CD14-positive monocyte (primary cell): ENCODE measurements around the gene IFITM10. TPM values are rescaled to one million over a fixed set of nuclear protein-coding genes. Genes with fewer than 3 reads are reported as not detected.

Experiments used
- DNase-seq, 3 donors: peaks; one replicate each; pipeline ENCODE4 v3.0.0-alpha.2; 2011 to 2022
- H2AFZ ChIP-seq: 2 replicates; pipeline ENCODE4 v1.6.0; 2012; ENCODE audit warnings: mild to moderate bottlenecking, low read depth, low read length, inconsistent platforms; ENCODE audit not compliant: insufficient read depth, poor library complexity, severe bottlenecking
- H3K27ac ChIP-seq, 2 donors: 1 replicate in 1 of 2; 2 replicates in 1 of 2; pipeline ENCODE4 v1.5.1; 2012 to 2013; ENCODE audit warnings: low read length in 2 of 2, control low read depth in 1 of 2, inconsistent platforms in 1 of 2, low read depth in 1 of 2, mild to moderate bottlenecking in 1 of 2
- H3K27me3 ChIP-seq, 2 donors: one replicate each; pipeline versions ENCODE4 v1.6.0 to v1.6.1; 2011 to 2013; ENCODE audit warnings: low read length in 2 of 2; ENCODE audit not compliant: control insufficient read depth in 2 of 2, insufficient read depth in 2 of 2
- H3K36me3 ChIP-seq, 2 donors: replicated peaks in 1 of 2; 1 replicate in 1 of 2; 2 replicates in 1 of 2; pipeline versions ENCODE4 v1.5.1 to v1.6.1; 2012 to 2013; ENCODE audit warnings: low read length in 2 of 2, control low read depth in 1 of 2, inconsistent platforms in 1 of 2, mild to moderate bottlenecking in 1 of 2; ENCODE audit not compliant: insufficient read depth in 2 of 2, control insufficient read depth in 1 of 2
- H3K4me1 ChIP-seq, 2 donors: 1 replicate in 1 of 2; 2 replicates in 1 of 2; pipeline versions ENCODE4 v1.5.1 to v1.6.1; 2012 to 2013; ENCODE audit warnings: low read length in 2 of 2, control low read depth in 1 of 2, inconsistent platforms in 1 of 2, mild to moderate bottlenecking in 1 of 2, moderate library complexity in 1 of 2; ENCODE audit not compliant: insufficient read depth in 2 of 2, control insufficient read depth in 1 of 2
- H3K4me2 ChIP-seq: replicated peaks from 2 replicates; pipeline ENCODE3; 2012; ENCODE audit warnings: low read length, moderate library complexity, mild to moderate bottlenecking; ENCODE audit not compliant: poor library complexity, severe bottlenecking; ENCODE audit errors: extremely low read depth
- H3K4me3 ChIP-seq, 3 experiments: fragments of 200-600 bp in 1 of 3; sonication (generic) in 1 of 3; replicated peaks in 1 of 3; 1 replicate in 2 of 3; 2 replicates in 1 of 3; pipeline ENCODE4 v1.5.1; 2011 to 2013; ENCODE audit warnings: low read length in 3 of 3, mild to moderate bottlenecking in 3 of 3, control low read depth in 2 of 3, low read depth in 2 of 3, inconsistent platforms in 1 of 3, moderate library complexity in 1 of 3
- H3K79me2 ChIP-seq: 2 replicates; pipeline ENCODE4 v1.6.0; 2012; ENCODE audit warnings: mild to moderate bottlenecking, control low read depth, inconsistent platforms, low read length, moderate library complexity; ENCODE audit not compliant: insufficient read depth
- H3K9ac ChIP-seq: 2 replicates; pipeline ENCODE4 v1.6.0; 2017; ENCODE audit warnings: low read length, mild to moderate bottlenecking; ENCODE audit not compliant: insufficient read depth, poor library complexity, severe bottlenecking
- H3K9me3 ChIP-seq, 2 donors: replicated peaks in 1 of 2; 1 replicate in 1 of 2; 2 replicates in 1 of 2; pipeline versions ENCODE4 v1.5.1 to v1.6.1; 2012 to 2013; ENCODE audit warnings: low read length in 2 of 2, control low read depth in 1 of 2; ENCODE audit not compliant: control insufficient read depth in 1 of 2, insufficient read depth in 1 of 2
- H4K20me1 ChIP-seq: 2 replicates; pipeline ENCODE4 v1.6.0; 2012; ENCODE audit warnings: mild to moderate bottlenecking, low read length, control low read depth, moderate library complexity; ENCODE audit not compliant: insufficient read depth
- H3K27ac Mint-ChIP-seq, 7 donors: one replicate each; pipeline ENCODE4 v1.8.0; 2020; ENCODE audit warnings: mild to moderate bottlenecking in 7 of 7, mixed read lengths in 7 of 7, moderate library complexity in 6 of 7, inconsistent platforms in 2 of 7
- H3K27me3 Mint-ChIP-seq, 3 donors: one replicate each; pipeline ENCODE4 v1.8.0; 2021 to 2022; ENCODE audit warnings: low read depth in 3 of 3, mild to moderate bottlenecking in 3 of 3, mixed read lengths in 3 of 3, moderate library complexity in 3 of 3, inconsistent platforms in 1 of 3
- H3K36me3 Mint-ChIP-seq, 2 donors: one replicate each; pipeline ENCODE4 v1.8.0; 2020; ENCODE audit warnings: mixed read lengths in 2 of 2, inconsistent platforms in 1 of 2, mild to moderate bottlenecking in 1 of 2
- H3K4me1 Mint-ChIP-seq: one replicate; pipeline ENCODE4 v1.8.0; 2020; ENCODE audit warnings: mild to moderate bottlenecking, mixed read lengths
- H3K4me3 Mint-ChIP-seq, 2 donors: one replicate each; pipeline ENCODE4 v1.8.0; 2020; ENCODE audit warnings: mild to moderate bottlenecking in 2 of 2, mixed read lengths in 2 of 2, moderate library complexity in 1 of 2
- H3K9me3 Mint-ChIP-seq, 7 donors: one replicate each; pipeline ENCODE4 v1.8.0; 2020 to 2022; ENCODE audit warnings: mixed read lengths in 7 of 7, mild to moderate bottlenecking in 6 of 7, moderate library complexity in 6 of 7, inconsistent platforms in 2 of 7
- CTCF ChIP-seq: fragments of 200-600 bp; IDR thresholded peaks from one replicate; pipeline ENCODE4 v1.8.0; 2022; ENCODE audit warnings: antibody characterized with exemption, mild to moderate bottlenecking
- WGBS: methylation state at CpG from one replicate; pipeline ENCODE4 v1.1.5; 2013; ENCODE audit warnings: missing lambda C conversion rate; ENCODE audit not compliant: insufficient coverage; 5-methylcytosine and 5-hydroxymethylcytosine counted together
- intact Hi-C, 2 donors: fragments of 100-400 bp; cut with micrococcal nuclease; formaldehyde crosslinking; loops; one replicate each; pipeline versions ENCODE4 v1.15.0 to v1.15.1; 2023
- polyA plus RNA-seq, 3 donors: library from polyadenylated mRNA; depleted of rRNA in 1 of 3; unstranded in 2 of 3; stranded (reverse) in 1 of 3; fragments of 300-500 nt in 2 of 3; fragments of >200 nt in 1 of 3; fragmentation: Illumina TruSeq in 2 of 3; gene quantifications; 1 replicate in 2 of 3; 2 replicates in 1 of 3; pipeline ENCODE4 v1.2.3, GENCODE V29; 2012 to 2021

IFITM10 gene
- polyA plus RNA-seq, 3 donors: 2.4 TPM; not detected in 2

- intact Hi-C loops: no loop called here
- no peaks in the 10 kb centered on the region for H3K27me3 ChIP-seq
- Mint-ChIP-seq H3K27me3 (peaks cover 0 to 3% (median 2%) of the 10 kb centered on the region in 3 donors), H3K27ac (peak overlapping the region; percentile 46 to 99 (median 82)), H3K4me1 (peaks cover 78% of the 10 kb centered on the region), H3K4me3 (peak overlapping the region in 1 of 2 donors; percentile 30), H3K9me3 (peaks cover 0 to 4% (median 2%) of the 10 kb centered on the region in 7 donors), H3K36me3 (peaks cover 4 to 7% of the 10 kb centered on the region in 2 donors)
- peak overlapping the region; percentile 88 to 94 for H3K27ac ChIP-seq
- no peaks in the 10 kb centered on the region for H3K9me3 ChIP-seq
- H3K4me2 ChIP-seq: peak overlapping the region; percentile 16
- H3K4me3 ChIP-seq: no peak overlapping the region
- no peak overlapping the region for H2AFZ ChIP-seq
- peak in 1 of 3 donors; percentile 19 for DNase-seq
- no peaks in the 10 kb centered on the region for H3K36me3 ChIP-seq
- H3K9ac ChIP-seq: no peak overlapping the region
- WGBS: 80% methylated on average over 4 of the region's 10 CpGs
- TF ChIP-seq CTCF: no peak
- no peaks in the 10 kb centered on the region for H4K20me1 ChIP-seq
- H3K4me1 ChIP-seq: peaks cover 78 to 84% of the 10 kb centered on the region in 2 donors
- no peaks in the 10 kb centered on the region for H3K79me2 ChIP-seq
Measured at GRCh38 chr11:1773131-1773993, 23.0 kb upstream of the IFITM10 start.

- H3K9me3 ChIP-seq: no peaks in the 10 kb centered on the region
- H3K27me3 ChIP-seq: no peaks in the 10 kb centered on the region
- H3K9ac ChIP-seq: peak overlapping the region; percentile 57
- Mint-ChIP-seq H3K36me3 (peaks cover 4% of the 10 kb centered on the region in 2 donors), H3K9me3 (peaks cover 0 to 4% (median 2%) of the 10 kb centered on the region in 7 donors), H3K4me3 (peak overlapping the region; percentile 71 to 88), H3K27me3 (peaks cover 0 to 3% (median 2%) of the 10 kb centered on the region in 3 donors), H3K4me1 (peaks cover 69% of the 10 kb centered on the region), H3K27ac (peak overlapping the region; percentile 93 to 99 (median 98))
- H4K20me1 ChIP-seq: no peaks in the 10 kb centered on the region
- H3K36me3 ChIP-seq: no peaks in the 10 kb centered on the region
- intact Hi-C loops: loop anchor here in 1 of 2 donors (1.0 kb wide), 1 partner anchor 10 kb away; no protein-coding TSS in a partner anchor
- 0% methylated on average over 4 of the region's 15 CpGs for WGBS
- peak overlapping the region; percentile 88 to 94 for H3K27ac ChIP-seq
- H3K4me3 ChIP-seq: peak overlapping the region; percentile 3 to 71 (median 20)
- H3K79me2 ChIP-seq: no peaks in the 10 kb centered on the region
- no peak for TF ChIP-seq CTCF
- peaks cover 70 to 76% of the 10 kb centered on the region in 2 donors for H3K4me1 ChIP-seq
- DNase-seq: peak; percentile 87 to 92 (median 90)
- H3K4me2 ChIP-seq: peak overlapping the region; percentile 83
- H2AFZ ChIP-seq: no peak overlapping the region
Measured at GRCh38 chr11:1772270-1773130, 22.1 kb upstream of the IFITM10 start.
